NCI-H146 (cell line): ENCODE results near the gene HAUS7.

Experiments
- DNase-seq: peaks from one replicate; lab custom pipeline; 2025; lab: John Stamatoyannopoulos, UW

The HAUS7 gene

GRCh38 chrX:153439977-153440376 lies 30.4 kb downstream of the HAUS7 start:
- DNase-seq: no peak

GRCh38 chrX:153438532-153438931 lies 31.8 kb downstream of the HAUS7 start:
- DNase-seq: peak; percentile 44

GRCh38 chrX:153435845-153436244 lies 34.5 kb downstream of the HAUS7 start:
- DNase-seq: no peak

- DNase-seq: no peak
These were observed 35.6 kb downstream of the HAUS7 start for GRCh38 chrX:153434801-153435200.

- DNase-seq: no peak
These were observed 36.5 kb downstream of the HAUS7 start for GRCh38 chrX:153433781-153434285.

- DNase-seq: no peak
These were observed 37.2 kb downstream of the HAUS7 start for GRCh38 chrX:153433161-153433680.

GRCh38 chrX:153430796-153431195 lies 39.6 kb downstream of the HAUS7 start:
- DNase-seq: no peak

- DNase-seq: no peak
These were observed 44.2 kb downstream of the HAUS7 start for GRCh38 chrX:153426204-153426603.

- DNase-seq: no peak
These were observed 46.7 kb downstream of the HAUS7 start for GRCh38 chrX:153423652-153424051.

- DNase-seq: no peak
These were observed 48.5 kb downstream of the HAUS7 start for GRCh38 chrX:153421856-153422255.

- DNase-seq: no peak
These were observed 49.4 kb downstream of the HAUS7 start for GRCh38 chrX:153420851-153421599.

GRCh38 chrX:153417637-153418036 lies 52.7 kb downstream of the HAUS7 start:
- DNase-seq: no peak

GRCh38 chrX:153416781-153417450 lies 53.5 kb downstream of the HAUS7 start:
- no peak for DNase-seq

- DNase-seq: no peak
These were observed 55.4 kb downstream of the HAUS7 start for GRCh38 chrX:153414856-153415510.

- no peak for DNase-seq
These were observed 56.6 kb downstream of the HAUS7 start for GRCh38 chrX:153413731-153414130.

- DNase-seq: no peak
These were observed 57.3 kb downstream of the HAUS7 start for GRCh38 chrX:153412746-153413720.

GRCh38 chrX:153411988-153412574 lies 58.3 kb downstream of the HAUS7 start:
- peak; percentile 29 for DNase-seq

- peak; percentile 25 for DNase-seq
These were observed 59.0 kb downstream of the HAUS7 start, which contains the start of gene ZFP92 for GRCh38 chrX:153411255-153411987. Gene ZFP92, plus strand, starts transcription at chrX:153411472. Its CDS starts 6,851 bp downstream, at chrX:153418323.

- no peak for DNase-seq
These were observed 59.5 kb downstream of the HAUS7 start for GRCh38 chrX:153410888-153411254.

GRCh38 chrX:153410373-153410772 lies 60.0 kb downstream of the HAUS7 start:
- DNase-seq: no peak
